Effector CD4-positive, alpha-beta T cell (primary cell): Measurements from ENCODE around the gene YTHDF1.

Experiments used
- DNase-seq: peaks from one replicate; pipeline ENCODE4 v3.0.0-alpha.2; 2020

YTHDF1 gene

GRCh38 chr20:63248835-63249591 lies 33.1 kb upstream of the YTHDF1 start:
- DNase-seq: no peak

DNA sequence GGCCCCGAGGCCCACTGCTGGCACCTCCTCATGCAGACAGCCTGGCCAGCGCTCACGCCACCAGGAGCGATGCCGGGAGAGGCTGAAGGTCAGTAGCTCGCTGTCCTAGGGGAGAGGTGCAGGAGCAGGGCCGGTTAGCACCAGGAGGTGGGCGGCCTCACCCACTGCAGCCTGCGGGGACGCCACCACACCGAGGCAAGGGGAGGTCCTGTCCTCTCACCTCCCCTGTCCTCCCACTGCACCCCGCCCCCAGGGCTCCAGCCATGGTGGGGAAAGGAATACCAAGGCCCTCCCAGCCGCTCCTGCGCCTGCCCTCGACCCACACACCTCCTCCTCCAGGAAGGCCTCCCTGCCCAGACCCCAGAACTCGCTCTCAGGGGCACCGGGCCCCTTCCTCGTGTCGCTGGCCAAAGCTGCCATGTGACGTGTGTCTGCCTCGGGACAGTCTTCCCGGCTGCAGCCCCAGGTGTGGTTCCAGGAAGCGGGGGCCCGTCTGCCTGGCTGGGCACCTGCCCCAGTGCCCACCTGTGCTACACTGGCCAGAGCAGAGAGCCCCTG lies 31.8 kb upstream of the YTHDF1 start:
- DNase-seq: no peak

GRCh38 chr20:63246490-63247288 lies 30.8 kb upstream of the YTHDF1 start:
- no peak for DNase-seq

DNA sequence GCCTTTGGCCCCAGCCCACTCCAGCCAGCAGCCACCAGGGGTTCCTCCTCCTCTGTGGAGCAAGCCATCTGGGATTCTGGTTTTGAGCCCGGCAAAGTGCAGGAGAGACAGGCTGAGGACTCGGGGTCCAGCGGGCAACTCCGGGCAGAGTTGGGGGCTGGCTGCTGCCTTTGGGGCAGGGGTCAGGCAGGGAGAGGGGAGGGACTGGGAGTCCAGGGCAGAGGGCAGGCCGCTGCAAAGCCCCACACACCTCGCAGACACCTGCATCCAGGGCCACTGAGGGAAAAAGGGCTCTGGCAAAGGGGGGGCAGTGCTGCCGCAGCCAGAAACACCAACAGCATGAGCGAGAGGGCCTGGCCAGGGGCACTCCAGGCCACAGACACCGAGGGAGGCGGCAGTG lies 28.5 kb upstream of the YTHDF1 start:
- no peak for DNase-seq

GRCh38 chr20:63243604-63244247 lies 27.8 kb upstream of the YTHDF1 start:
- DNase-seq: no peak

- DNase-seq: no peak
These were observed 26.8 kb upstream of the YTHDF1 start for GRCh38 chr20:63242736-63243135.

GRCh38 chr20:63241272-63241671 lies 25.3 kb upstream of the YTHDF1 start:
- DNase-seq: no peak

GRCh38 chr20:63240004-63240403 lies 24.1 kb upstream of the YTHDF1 start:
- DNase-seq: no peak

- DNase-seq: no peak
These were observed 23.5 kb upstream of the YTHDF1 start for GRCh38 chr20:63239431-63239830.

DNA sequence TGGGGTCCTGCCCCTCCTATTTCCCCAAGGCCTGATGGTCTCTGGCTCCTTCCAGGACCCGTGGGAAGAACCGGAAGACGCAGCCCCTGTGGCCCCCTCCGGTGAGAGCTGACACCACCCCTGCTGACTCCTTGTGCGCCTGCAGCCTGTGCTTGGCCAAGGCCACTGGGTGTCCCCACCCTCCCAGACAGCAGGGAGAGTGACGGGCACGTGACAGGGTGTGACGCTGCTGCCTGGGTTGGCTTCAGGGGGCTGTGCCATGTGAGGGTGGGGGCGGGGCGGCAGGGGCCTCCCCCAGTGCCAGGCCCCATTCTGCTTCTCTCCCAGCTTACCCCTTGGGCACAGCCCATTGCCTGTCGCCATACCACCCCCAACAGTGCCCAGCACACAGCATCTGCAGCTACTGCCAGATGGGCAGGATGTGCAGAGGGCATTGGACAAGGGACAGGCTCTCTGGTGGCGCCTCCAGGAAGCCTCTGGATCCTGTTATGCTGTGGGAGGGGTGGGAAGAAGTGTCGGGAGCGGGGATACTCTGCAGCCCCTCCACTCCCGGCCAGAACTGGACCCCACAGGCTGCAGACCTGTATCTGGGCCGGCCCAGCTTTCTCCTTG lies 22.7 kb upstream of the YTHDF1 start:
- no peak for DNase-seq

DNA sequence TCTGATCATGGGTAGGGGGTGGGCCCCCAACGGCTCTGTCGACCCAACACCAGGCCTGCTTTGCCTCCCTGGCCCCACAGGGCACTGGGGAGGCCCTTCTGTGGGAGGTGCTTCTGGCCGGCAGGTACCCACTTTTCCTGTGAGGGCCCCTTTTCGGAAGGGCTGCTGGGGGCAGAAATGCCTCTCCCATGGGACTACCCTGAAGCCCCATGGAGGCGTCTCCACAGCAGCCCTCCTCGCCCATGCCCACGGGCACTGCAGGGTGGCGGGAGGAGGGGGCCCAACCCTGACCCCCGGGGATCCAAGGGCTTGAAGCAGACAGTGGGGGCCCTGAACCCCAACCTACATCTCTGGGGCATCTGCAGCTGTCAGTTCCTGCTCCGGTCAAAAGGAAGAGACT lies 22.1 kb upstream of the YTHDF1 start:
- no peak for DNase-seq

DNA sequence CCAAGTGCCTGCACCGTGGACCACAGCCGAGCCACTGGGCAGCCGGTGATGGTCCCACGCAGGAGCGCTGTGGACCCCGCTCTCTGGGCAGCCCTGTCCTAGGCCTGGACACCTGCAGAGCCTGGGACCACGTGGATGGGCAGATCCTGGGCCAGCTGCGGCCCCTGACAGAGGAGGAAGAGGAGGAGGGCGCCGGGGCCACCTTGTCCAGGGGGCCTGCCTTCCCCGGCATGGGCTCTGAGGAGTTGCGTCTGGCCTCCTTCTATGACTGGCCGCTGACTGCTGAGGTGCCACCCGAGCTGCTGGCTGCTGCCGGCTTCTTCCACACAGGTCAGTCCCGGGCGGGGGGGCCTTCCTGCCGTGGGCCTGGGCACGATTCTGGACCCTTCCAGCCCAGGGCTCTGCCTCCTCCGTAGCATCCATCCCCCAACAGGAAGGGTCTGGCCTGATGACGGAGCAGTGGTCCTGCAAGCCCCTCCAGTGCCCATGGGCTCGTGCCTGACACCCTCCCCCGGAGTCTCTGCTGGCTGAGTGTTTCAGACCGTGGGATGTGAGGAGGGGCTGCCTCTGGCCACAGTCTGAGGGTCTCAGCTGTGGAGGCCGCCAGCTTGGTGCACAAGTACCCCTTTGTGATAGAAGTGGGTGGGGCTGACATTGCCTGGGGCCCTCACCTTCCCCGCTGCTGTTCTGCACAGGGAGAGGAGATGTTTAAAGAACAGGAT lies 20.3 kb upstream of the YTHDF1 start:
- DNase-seq: no peak

DNA sequence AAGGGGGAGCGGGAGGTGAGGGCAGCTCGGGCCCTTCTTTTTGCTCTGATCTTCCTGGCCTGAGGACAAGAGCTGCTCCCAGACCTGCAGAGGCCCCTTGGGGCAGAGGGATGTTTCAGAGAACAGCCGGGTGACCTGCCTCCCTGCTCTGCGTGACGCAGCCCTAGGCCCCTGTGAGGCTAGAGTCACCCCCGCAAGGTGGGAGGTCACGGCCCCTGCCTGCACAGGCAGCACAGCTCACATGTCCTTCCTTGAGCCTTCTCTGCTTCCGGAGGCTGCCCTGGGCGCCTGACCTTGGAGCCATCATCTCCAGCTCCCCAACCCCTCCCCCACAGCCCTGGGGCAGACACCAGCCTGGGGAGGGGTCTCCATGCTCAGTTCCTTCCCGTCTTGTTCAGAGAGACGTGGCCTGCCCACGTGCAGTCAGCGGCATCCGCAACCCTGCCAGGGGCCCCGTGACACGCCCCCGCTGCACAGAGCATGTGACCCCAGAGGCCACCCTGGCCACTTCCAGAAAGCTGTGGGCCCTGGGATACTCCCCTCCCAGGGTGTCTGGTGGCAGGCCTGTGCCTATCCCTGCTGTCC lies 19.6 kb upstream of the YTHDF1 start, which contains the start of gene BIRC7:
Gene BIRC7, plus strand, starts transcription at position 507 of the 585 bp plus-strand sequence. CDS start 192 bp downstream, outside the sequence.
- no peak for DNase-seq

DNA sequence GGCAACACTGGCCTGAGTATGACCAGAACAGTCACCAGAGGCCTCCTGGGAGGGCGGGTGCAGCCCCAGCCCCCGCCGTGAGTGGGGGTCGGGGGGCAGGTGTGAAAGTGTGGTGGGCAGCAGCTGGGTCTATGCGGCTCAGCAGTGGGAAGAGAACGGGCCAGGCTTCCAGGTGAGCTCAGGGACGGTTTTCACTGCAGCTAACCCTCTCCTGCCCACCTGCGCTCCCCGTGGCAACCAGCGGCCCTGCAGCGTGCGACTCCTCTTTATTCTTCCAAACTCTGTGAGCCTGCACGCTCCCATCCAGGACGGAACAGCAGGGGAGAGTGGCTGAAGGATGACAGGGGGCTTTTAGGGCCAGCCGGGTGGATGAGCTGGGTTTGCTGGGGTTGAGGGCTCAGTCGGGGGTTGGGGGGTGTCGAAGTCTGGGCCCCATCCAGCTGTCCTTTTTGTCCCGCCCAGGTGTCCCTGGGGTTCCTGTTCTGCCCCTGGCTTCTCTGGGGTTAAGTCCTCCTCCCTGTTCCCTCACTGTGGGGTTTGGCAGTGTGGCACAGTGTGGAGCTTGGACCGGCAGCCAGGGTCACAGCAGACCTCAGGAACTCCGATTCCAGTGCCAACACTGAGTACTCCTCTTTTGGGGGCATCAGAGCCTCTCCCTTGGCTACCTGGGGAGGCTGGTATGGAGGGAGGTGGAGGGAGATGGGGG lies 18.9 kb upstream of the YTHDF1 start:
- no peak for DNase-seq

GRCh38 chr20:63233924-63234323 lies 18.0 kb upstream of the YTHDF1 start:
- no peak for DNase-seq

- DNase-seq: no peak
These were observed 17.1 kb upstream of the YTHDF1 start for GRCh38 chr20:63233061-63233344.

GRCh38 chr20:63232235-63233060 lies 16.5 kb upstream of the YTHDF1 start:
- DNase-seq: no peak

DNA sequence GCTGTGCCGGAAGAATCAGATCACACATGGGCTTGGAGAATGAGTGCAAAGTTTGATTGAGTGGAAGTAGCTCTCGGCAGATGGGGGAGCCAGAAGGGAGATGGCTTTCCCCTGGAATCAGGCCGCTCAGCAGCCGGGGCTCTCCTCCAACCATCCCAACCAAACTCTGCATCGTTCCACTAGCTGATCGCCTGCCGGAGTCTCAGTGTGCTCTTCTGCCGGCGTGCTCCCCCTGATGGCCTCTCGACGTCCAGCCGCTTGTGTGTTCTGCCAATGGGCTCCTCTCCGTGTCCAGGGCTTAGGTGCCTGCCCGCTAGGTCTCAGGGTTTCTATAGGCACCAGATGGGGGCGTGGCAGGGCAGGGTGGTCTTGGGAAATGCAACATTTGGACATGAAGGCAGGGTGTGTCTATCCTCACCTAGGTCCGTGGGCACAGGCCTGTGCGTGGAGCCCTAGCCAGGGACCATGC lies 14.9 kb upstream of the YTHDF1 start:
- no peak for DNase-seq

DNA sequence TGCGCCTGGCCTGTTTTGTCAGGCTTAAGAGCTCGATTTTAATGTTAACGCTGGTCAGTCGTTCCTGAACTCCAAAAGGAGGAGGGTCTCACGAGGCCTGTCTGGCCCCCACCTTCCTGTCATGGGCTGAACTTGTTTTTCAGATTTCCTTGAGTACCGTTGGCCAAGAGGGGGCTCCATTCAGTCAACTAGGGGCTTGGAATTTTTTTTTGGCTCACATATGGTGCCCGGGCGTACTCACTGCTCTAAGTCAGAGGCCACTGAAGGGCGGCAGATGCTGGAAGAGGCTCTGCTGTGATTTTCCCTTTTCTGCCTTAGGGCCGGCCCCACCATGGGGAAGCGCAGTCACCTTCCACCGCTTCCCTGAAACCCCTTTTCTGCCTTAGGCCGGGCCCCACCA lies 12.9 kb upstream of the YTHDF1 start:
- no peak for DNase-seq

- no peak for DNase-seq
These were observed 11.3 kb upstream of the YTHDF1 start for GRCh38 chr20:63227260-63227659.
